HG03521 (cell line): ENCODE measurements around the gene KCNG1.
A peak's percentile ranks its signal among the peaks of the same experiment; 100 is the strongest.

Experiments used
- ATAC-seq: cut with Tn5 transposase; IDR thresholded peaks from one replicate; pipeline ENCODE4 v1.9.1; 2021; ENCODE audit warnings: mild to moderate bottlenecking, moderate library complexity; ENCODE audit not compliant: unreplicated experiment

The KCNG1 gene

DNA sequence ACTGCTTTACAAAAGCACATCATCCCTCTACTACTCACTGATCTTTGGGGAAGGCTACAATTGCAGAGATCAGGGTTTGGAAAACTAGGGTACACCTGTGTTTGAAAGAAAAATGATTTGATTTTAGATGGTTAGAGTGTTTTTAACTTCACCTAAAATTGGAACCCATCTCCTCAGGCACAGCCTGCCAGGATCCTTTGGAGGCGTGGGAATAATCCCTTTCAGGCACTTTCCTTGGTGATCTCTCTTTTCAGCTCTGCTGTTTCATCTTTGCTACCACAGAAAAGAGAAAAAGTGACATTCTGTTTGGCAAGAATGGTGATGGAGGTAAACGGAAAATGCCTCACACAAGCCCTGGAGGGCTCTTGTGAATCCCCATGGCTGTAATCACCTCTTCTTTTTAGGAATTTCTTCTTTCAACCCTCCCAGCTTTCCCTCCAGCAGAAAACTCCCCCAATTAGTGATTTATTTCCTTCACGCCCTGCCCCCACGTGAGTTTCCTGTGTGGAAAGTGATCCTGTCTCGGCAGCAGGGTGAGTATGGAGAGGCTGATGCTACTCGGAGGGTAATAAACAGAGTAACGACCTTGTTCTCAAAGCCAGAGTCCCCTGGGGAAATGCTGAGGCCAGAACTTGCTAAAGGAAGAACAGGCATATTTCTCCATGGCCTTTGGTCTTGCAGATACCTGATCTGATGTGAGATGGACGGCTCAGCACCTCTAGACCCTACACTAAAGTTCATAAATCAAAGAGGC lies 9.2 kb downstream of the KCNG1 start:
- ATAC-seq, result no peak

DNA sequence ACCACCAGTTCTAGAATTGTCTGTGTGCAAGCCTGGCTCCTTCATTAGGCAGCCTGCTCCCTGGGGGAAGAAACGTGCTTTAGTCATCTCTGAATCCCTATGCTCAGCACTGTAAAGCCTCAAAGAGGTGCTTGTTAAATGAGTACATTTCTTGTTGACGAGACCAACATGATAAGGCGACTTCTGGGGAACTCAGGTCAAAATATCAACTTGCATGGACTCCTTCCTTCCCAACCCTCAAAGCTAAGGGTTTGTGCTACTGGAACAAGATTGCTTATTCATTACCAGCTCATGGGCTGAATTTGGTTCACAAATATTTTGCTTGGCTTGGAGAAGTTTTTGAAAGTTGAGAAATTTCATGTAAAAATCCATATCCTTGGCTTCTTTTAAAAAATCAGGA lies 10.6 kb downstream of the KCNG1 start:
- no peak for ATAC-seq

GRCh38 chr20:51011479-51011878 lies 11.4 kb downstream of the KCNG1 start:
- ATAC-seq, result no peak

- no peak for ATAC-seq
Observed at GRCh38 chr20:51010932-51011331, 12.0 kb downstream of the KCNG1 start.

DNA sequence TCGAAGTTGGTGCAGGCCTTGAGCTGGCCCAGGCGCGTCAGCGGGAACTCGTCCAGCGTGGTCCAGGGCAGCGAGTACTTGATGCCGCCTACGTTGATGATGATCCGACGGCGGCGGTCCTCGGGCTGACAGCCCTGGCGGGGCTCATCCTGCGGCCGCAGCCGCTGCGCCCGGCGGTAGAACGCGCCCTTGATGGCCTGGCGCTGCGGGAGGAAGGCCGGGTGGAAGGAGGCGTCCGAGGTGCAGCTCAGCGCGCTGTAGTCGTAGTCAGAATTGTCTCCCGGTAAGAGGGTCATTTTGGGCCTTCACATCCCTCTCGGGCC lies 12.9 kb downstream of the KCNG1 start:
- no peak for ATAC-seq

DNA sequence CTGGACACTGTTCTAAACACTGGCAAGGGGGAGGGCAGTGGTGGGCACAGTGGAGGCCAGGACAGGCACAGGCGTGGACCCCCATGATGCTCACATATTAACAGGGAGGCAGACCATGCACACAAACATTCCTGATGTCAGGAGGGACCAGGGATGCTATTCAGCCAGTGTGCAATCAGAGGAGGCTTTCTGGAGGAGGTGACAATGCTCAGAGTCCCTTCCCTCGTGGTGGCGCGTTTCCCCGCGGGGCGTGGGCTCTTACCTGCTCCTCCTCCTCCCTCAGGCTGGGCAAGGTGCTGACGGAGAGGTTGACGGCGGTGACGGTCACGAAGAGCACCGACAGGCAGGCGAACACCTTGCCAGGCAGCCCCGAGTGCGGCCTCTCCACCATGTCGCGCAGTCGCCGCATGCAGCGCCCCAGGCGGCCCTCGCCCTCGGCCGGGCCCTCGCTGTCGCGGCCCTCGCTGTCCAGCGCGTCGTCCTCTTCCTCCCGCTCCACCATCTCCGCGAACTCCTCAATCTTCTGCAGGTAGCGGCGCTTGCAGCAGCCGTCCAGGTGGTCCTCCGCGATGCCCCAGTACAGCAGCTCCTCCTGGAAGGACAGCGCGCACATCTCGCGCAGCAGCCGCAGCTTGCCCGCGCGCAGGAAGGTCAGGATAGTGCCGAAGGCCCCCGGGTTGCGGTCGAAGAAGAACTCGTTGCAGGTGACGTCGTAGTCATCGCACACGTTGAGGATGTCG lies 13.4 kb downstream of the KCNG1 start:
- no peak for ATAC-seq

DNA sequence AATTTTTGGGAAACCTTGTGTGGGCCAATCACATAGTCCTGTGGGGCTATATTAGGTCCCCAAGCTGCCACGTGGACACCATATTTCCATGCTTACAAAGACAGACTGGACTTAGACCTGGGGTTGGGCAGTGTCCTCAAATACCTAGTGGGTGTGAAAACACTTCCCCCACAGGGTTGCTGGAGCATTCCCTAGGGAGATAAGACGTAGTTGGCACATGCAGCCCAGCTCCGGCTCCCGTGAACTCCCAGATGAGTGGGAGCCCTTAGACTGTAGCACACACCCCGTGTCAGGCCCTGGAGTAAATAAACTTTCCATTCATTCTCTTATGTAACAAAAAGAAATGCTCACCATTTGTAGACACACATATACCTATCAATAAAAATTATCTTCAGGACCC lies 14.2 kb downstream of the KCNG1 start:
- ATAC-seq, result no peak

- no peak for ATAC-seq
Observed at GRCh38 chr20:51005214-51005613, 17.7 kb downstream of the KCNG1 start.

- ATAC-seq, result no peak
Observed at GRCh38 chr20:51004781-51005180, 18.1 kb downstream of the KCNG1 start.

DNA sequence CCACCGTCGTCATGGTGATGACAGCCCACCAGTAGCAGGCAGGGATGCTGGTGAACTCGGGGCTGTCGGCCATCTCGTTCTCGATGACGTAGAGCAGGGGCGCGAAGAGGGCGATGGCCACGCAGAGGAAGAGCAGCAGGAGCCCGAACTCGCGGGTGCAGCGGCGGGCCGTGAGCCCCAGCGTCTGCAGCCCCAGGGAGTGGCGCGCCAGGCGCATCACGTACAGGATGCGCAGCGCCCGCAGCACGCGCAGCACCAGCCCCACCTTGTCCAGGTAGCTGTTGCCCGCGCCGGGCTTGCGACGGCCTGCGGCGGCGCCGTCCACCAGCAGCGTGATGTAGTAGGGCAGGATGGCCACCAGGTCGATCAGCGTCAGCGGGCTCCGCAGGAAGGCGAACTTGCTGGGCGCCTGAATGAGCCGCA lies 18.6 kb downstream of the KCNG1 start:
- no peak for ATAC-seq

- ATAC-seq, result no peak
Observed at GRCh38 chr20:51003753-51004152, 19.2 kb downstream of the KCNG1 start.

DNA sequence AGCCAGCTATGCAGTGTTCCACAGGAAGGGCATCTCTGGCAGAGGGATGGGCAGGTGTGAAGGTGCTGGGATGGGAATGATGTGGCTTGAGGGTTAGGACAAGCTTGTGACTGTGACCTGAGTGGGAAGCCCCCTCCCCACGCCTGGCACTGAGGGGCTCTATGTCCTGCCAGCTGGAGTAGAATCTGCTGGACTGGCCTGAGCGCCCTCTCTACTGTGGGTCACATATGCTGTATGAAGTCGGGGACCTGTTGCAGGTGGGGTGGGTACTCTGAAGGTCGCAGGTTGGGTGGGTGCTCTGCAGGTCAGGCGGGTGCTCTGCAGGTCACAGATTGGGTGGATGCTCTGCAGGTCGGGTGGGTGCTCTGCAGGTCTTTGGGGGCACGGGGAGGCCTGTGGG lies 20.3 kb downstream of the KCNG1 start:
- ATAC-seq, result no peak

GRCh38 chr20:51001430-51002265 lies 21.3 kb downstream of the KCNG1 start:
- ATAC-seq, result no peak

GRCh38 chr20:50999355-50999754 lies 23.6 kb downstream of the KCNG1 start:
- ATAC-seq, result no peak

GRCh38 chr20:50996901-50997865 lies 25.7 kb downstream of the KCNG1 start:
- ATAC-seq, result no peak

DNA sequence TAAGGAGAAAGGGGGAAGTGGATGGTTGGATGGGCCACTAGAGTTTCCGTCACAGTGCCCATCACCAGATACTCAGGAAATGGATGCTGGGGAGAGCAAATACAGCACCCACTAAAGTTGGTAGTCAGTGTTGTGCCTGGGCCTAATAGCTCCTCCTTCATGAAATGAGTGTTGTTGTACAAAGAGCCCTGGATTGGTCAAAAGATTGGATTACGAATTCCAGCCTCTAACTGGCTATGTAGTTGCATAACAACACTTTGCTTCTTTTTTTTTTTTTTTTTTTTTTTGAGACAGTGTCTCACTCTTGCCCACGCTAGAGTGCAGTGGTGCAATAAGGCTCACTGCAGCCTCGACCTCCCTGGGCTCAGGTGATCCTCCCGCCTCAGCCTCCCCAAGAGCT lies 27.4 kb downstream of the KCNG1 start:
- ATAC-seq, result no peak

GRCh38 chr20:50993876-50994275 lies 29.0 kb downstream of the KCNG1 start:
- no peak for ATAC-seq

GRCh38 chr20:50992733-50993457 lies 30.0 kb downstream of the KCNG1 start:
- ATAC-seq, result peak; percentile 69

GRCh38 chr20:50992336-50992732 lies 30.6 kb downstream of the KCNG1 start:
- ATAC-seq, result no peak

GRCh38 chr20:50991076-50991475 lies 31.8 kb downstream of the KCNG1 start:
- ATAC-seq, result no peak
